H54 (cell line): ENCODE results near the gene KHDC4.

Experiments used
- DNase-seq: peaks from one replicate; pipeline ENCODE4 v3.0.0; 2011; ENCODE audit warnings: low spot score, mixed read lengths; ENCODE audit not compliant: insufficient read length
- FAIRE-seq: peaks from 3 replicates; lab custom pipeline; 2011; peaks lifted over from hg19 to GRCh38; lab: Jason Lieb, UNC
- POLR2A ChIP-seq: IDR thresholded peaks from 2 replicates; pipeline ENCODE4 v1.6.1; 2011; ENCODE audit warnings: low read depth, mild to moderate bottlenecking, low read length

KHDC4 gene

DNA sequence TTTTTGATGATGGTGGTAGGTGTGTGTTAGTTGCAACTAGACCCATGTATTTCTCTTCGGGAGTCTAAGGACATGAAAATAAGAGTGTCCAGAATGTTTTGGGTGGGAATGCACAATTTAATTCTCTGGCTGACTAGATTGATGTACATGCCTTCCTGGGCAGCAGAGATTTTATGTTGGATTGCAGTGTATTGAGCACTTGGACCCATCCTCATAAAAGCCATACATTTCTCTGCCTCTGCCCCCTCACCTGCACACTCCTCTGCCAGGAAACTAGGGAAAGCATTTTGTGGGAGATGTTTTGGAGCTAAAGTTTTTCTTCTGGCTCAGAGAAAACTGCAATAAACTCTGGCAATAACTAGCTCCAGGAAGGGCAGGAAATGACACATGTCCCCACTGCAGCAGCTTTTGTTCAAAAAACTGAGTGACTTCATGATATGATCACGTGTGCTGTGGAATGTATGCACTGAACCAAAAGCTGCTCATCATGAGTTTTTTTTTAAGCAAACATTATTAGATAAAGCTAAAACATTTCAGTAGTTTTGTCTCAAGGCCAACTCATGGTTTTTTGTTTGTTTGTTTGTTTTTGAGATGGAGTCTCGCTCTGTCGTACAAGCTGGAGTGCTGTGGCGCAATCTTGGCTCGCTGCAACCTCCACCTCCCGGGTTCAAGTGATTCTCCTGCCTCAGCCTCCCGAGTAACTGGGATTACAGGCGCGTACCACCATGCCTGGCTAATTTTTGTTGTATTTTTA, 40.6 kb downstream of the KHDC4 start:
- peak; percentile 58 for FAIRE-seq
- DNase-seq = peak; percentile 67
- TF ChIP-seq POLR2A = no peak

DNA sequence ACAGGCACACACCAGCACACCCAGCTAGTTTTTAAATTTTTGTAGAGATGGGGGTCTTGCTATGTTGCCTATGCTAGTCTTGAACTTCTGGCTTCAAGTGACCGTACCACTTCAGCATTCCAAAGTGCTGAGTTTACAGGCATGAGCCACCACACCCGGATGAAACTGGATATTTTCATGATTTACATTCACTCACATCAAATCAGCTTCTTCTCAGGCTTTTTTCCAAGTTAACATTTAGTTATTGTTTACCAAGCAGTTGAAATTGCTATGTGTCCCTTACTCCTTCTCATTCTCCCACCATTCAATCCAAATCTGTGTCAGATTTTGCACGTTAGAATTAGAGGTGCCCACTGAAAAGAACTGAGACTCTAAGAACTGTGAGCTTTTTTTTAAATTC, 41.4 kb downstream of the KHDC4 start:
- peak; percentile 35 for DNase-seq
- TF ChIP-seq POLR2A = no peak
- peak; percentile 38 for FAIRE-seq

DNA sequence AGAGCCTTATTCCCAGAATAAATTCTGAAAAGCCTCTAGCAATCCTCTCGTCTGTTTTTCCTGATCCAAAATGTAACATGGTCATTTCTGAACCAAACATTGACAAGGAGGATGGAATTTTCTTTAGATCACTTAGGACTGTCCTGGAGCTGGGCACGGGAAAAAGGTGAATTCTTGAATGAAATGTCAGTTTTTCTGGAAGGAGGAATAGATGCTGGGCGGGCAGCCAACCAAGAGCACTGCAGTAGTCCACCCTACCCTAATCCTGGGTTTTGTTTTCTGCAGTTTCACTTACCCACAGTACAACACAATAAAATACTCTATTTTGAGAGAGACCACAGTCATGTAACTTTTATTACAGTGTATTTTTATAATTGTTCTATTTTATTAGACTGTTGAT, 44.0 kb downstream of the KHDC4 start:
- TF ChIP-seq POLR2A = no peak
- FAIRE-seq = no peak
- no peak for DNase-seq

- no peak for DNase-seq
- FAIRE-seq = no peak
- no peak for TF ChIP-seq POLR2A
Observed at GRCh38 chr1:155889566-155889965, 44.6 kb downstream of the KHDC4 start.

DNA sequence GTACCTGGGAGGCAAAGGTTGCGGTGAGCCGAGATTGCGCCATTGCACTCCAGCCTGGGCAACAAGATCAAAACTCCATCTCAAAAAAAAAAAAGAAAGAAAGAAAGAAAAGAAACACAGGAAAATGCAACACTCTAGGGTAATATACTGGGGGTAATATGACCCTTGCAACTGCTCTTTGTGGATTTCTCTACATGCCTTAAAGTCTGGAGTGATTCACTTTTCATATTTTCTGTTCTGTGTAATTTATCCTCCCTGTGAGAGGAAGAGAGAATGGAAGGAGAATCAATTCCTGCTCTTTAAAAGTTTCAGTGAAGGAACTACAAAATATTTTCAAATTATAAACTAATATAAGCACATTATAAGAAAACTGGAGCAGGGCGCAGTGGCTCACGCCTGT, 45.7 kb downstream of the KHDC4 start:
- no peak for DNase-seq
- no peak for TF ChIP-seq POLR2A
- FAIRE-seq = no peak

GRCh38 chr1:155884982-155885381, 49.2 kb downstream of the KHDC4 start:
- DNase-seq (no peak), FAIRE-seq (no peak)
- TF ChIP-seq POLR2A = no peak

- TF ChIP-seq POLR2A = no peak
- no peak for FAIRE-seq
- no peak for DNase-seq
Observed at GRCh38 chr1:155884031-155884960, 49.9 kb downstream of the KHDC4 start.

- TF ChIP-seq POLR2A = no peak
- no peak for FAIRE-seq
- DNase-seq = no peak
Observed at GRCh38 chr1:155882766-155883165, 51.4 kb downstream of the KHDC4 start.

GRCh38 chr1:155882235-155882634, 52.0 kb downstream of the KHDC4 start:
- FAIRE-seq (no peak), DNase-seq (no peak)

GRCh38 chr1:155880950-155881349, 53.3 kb downstream of the KHDC4 start:
- TF ChIP-seq POLR2A = no peak
- FAIRE-seq = no peak
- no peak for DNase-seq

More at GRCh38 chr1:155882235-155882634, 52.0 kb downstream of the KHDC4 start:
- TF ChIP-seq POLR2A = no peak

DNA sequence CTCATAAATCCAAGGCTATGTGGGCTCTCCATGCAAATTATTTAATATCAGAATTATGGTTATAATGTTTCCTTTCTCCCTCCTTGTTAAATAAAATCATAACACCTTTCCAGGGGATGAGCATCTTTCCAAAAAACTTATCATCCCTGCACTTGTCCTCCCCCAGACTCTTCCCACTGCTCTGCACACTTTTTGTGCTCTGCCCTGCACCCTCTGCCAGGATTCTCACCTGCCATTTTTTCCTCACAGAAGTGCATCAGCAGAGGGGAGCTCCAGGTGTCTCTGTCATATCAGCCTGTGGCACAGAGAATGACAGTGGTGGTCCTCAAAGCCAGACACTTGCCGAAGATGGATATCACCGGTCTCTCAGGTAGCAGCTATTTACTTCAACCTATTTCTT, 54.0 kb downstream of the KHDC4 start:
- FAIRE-seq (no peak), DNase-seq (no peak)
- TF ChIP-seq POLR2A = no peak

- no peak for FAIRE-seq
- TF ChIP-seq POLR2A = no peak
- DNase-seq = no peak
Observed at GRCh38 chr1:155877945-155878344, 56.3 kb downstream of the KHDC4 start.

DNA sequence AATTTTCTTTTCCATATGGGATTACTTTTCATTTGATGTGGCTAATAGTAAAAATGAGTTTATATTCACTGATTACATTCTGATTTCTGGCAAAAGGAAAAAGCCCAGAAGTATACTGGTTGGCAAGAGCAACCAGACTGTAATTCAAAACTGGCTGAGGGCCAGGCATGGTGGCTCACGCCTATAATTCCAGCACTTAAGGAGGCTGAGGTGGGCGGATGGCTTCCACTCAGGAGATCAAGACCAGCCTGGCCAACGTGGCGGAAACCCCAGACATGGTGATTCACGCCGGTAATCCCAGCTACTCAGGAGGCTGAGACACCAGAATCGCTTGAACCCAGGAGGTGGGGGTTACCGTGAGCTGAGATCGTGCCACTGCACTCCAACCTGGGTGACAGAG, 60.4 kb downstream of the KHDC4 start:
- DNase-seq (no peak), FAIRE-seq (no peak)
- no peak for TF ChIP-seq POLR2A

- DNase-seq (no peak), FAIRE-seq (no peak)
- no peak for TF ChIP-seq POLR2A
Observed at GRCh38 chr1:155872527-155872926, 61.7 kb downstream of the KHDC4 start.

GRCh38 chr1:155871390-155871789, 62.8 kb downstream of the KHDC4 start:
- FAIRE-seq = no peak
- no peak for DNase-seq
- no peak for TF ChIP-seq POLR2A
